ENCODE data around the gene TRAPPC5.
"Not testable (repeated sequence)": the region's sequence is repeated elsewhere in the genome, so short reads cannot be mapped to it uniquely, and the experiment has no call there.

TRAPPC5 gene

DNA sequence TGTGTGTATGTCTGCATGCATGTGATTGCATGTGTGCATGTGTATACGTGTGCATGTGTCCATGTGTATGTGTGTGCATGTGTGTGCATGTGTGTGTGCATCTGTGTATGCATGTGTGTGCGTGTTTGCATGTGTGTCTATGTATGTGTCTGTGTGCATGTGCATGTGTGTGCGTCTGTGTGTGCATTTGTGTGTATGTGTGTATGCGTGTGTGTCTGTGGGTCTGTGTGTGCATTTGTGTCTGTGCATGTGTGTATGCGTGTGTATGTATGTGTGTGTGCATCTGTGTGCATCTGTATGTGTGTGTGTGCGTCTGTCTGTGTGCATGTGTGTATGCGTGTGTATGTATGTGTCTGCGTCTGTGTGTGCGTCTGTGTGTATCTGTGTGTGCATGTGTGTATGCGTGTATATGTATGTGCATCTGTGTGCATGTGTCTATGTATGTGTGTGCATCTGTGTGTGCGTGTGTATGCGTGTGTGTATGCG lies 40.7 kb upstream of the TRAPPC5 start:
- TF ChIP-seq POLR2A (IDR thresholded peaks at IDR 0.05; ENCODE audit: low read depth, low read length) (no peak), POLR2AphosphoS5 (IDR thresholded peaks at IDR 0.05; ENCODE audit: low read depth, low read length) (peak; percentile 52; the same call in 1 of the 2 replicates)
- DNase-seq (ENCODE audit: insufficient read length) (no peak), FAIRE-seq (peak; percentile 87)

DNA sequence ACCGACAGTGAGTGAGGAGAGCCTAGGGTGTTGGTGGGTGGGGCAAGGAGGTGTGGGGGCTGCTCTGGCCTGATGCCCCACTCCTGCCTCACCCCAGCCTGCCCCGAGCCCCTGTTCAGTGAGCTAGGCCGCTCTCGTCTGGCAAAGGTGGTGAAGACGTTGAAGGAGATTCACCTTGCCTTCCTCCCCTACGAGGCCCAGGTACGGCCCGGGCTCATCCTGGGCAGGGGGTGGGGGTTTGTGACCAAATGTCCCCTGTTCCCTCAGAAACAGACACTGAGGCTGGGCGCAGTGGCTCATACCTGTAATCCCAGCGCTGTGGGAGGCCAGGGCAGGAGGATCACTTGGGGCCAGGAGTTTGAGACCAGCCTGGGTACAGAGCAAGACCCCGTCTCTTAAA lies 39.8 kb upstream of the TRAPPC5 start:
- TF ChIP-seq POLR2AphosphoS5 (IDR thresholded peaks at IDR 0.05; ENCODE audit: low read depth, low read length) (no peak), POLR2A (IDR thresholded peaks at IDR 0.05; ENCODE audit: low read depth, low read length) (no peak), TAF1 (IDR thresholded peaks at IDR 0.05; ENCODE audit: borderline replicate concordance, low read depth, low read length) (no peak)
- FAIRE-seq = no peak
- no peak for DNase-seq (ENCODE audit: insufficient read length)

- FAIRE-seq (no peak), DNase-seq (ENCODE audit: insufficient read length) (no peak)
- TF ChIP-seq POLR2A (IDR thresholded peaks at IDR 0.05; ENCODE audit: low read depth, low read length) = no peak
These were observed 39.0 kb upstream of the TRAPPC5 start for GRCh38 chr19:7641290-7642276.

DNA sequence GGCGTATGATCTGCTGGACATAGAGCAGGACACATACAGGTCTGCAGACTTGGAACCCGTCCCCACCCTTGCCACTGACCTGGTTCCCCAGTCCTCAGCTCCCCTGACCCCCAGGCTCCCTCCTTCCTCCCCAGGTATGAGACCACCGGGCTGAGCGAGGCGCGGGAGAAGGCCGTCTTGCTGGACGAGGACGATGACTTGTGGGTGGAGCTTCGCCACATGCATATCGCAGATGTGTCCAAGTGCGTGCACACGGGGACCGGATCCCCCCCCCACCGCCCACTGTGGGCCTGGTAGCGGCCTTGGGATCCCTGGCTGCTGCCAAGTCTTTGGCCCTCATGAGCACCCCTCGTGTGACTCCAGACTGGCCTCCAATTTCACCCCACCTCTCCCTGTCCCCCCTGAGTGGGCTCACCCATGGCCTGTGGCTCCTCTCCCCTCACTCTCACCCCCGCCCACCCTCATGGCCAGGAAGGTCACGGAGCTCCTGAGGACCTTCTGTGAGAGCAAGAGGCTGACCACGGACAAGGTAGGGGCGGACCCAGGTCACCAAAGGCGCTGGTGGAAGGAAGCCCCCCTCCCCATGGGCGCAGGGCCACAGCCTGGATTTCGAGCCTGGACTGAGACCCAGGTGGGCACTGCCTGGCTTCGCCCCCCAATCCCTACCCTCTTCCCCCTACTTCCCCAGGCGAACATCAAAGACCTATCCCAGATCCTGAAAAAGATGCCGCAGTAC lies 38.2 kb upstream of the TRAPPC5 start:
- TF ChIP-seq TAF1 (IDR thresholded peaks at IDR 0.05; ENCODE audit: borderline replicate concordance, low read depth, low read length) = no peak
- TF ChIP-seq POLR2A (IDR thresholded peaks at IDR 0.05; ENCODE audit: low read depth, low read length) = no peak
- no peak for TF ChIP-seq POLR2AphosphoS5 (IDR thresholded peaks at IDR 0.05; ENCODE audit: low read depth, low read length)
- FAIRE-seq (no peak), DNase-seq (ENCODE audit: insufficient read length) (no peak)

DNA sequence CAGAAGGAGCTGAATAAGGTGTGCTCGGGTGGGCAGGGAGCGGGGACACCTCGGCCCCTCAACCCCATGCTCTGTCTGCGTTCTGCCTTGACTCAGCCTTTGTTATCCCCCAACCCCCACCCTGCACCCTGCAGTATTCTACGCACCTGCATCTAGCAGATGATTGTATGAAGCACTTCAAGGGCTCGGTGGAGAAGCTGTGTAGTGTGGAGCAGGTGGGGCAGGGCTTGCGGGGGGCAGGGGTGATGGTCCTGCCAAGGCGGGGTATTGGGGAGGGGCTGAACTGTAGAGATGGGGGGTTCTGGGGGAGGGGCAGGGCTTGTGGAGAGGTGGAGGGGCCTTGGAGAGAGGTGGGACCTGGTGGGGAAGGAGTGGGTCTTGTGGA lies 37.6 kb upstream of the TRAPPC5 start:
- DNase-seq (ENCODE audit: insufficient read length) (no peak), FAIRE-seq (no peak)
- TF ChIP-seq POLR2AphosphoS5 (IDR thresholded peaks at IDR 0.05; ENCODE audit: low read depth, low read length) (no peak), TAF1 (IDR thresholded peaks at IDR 0.05; ENCODE audit: borderline replicate concordance, low read depth, low read length) (no peak), POLR2A (IDR thresholded peaks at IDR 0.05; ENCODE audit: low read depth, low read length) (no peak)

DNA sequence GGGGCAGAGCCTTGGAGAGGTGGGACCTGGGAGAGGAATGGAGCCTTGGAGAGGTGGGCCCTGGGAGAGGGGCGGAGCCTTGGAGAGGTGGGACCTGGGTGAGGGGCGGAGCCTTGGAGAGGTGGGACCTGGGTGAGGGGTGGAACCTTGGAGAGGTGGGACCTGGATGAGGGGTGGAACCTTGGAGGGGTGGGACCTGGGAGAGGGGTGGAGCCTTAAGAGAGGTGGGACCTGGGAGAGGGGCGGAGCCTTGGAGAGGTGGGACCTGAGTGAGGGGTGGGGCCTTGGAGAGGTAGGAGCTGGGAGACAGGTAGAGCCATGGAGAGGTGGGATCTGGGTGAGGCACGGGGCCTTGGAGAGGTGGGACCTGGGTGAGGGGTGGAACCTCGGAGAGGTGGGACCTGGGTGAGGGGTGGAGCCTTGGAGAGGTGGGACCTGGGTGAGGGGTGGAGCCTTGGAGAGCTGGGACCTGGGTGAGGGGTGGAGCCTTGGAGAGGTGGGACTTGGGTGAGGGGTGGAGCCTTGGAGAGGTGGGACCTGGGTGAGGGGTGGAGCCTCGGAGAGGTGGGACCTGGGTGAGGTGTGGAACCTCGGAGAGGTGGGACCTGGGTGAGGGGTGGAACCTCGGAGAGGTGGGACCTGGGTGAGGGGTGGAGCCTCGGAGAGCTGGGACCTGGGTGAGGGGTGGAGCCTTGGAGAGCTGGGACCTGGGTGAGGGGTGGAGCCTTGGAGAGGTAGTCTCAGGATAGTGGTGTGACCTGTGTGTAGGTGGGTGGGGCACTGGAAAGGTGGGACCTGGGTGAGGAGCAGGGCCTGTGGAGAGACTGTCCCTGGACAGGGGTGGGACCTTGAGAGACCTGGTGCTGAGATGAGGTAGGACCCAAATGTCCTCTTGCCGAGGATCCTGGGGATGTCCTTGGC lies 36.7 kb upstream of the TRAPPC5 start:
- FAIRE-seq; DNase-seq (ENCODE audit: insufficient read length): not testable (repeated sequence)

- no peak for DNase-seq (ENCODE audit: insufficient read length)
- TF ChIP-seq POLR2A (IDR thresholded peaks at IDR 0.05; ENCODE audit: low read depth, low read length) = no peak
- no peak for TF ChIP-seq TAF1 (IDR thresholded peaks at IDR 0.05; ENCODE audit: borderline replicate concordance, low read depth, low read length)
- TF ChIP-seq POLR2AphosphoS5 (IDR thresholded peaks at IDR 0.05; ENCODE audit: low read depth, low read length) = no peak
- FAIRE-seq = no peak
These were observed 36.1 kb upstream of the TRAPPC5 start for GRCh38 chr19:7644550-7644877.

DNA sequence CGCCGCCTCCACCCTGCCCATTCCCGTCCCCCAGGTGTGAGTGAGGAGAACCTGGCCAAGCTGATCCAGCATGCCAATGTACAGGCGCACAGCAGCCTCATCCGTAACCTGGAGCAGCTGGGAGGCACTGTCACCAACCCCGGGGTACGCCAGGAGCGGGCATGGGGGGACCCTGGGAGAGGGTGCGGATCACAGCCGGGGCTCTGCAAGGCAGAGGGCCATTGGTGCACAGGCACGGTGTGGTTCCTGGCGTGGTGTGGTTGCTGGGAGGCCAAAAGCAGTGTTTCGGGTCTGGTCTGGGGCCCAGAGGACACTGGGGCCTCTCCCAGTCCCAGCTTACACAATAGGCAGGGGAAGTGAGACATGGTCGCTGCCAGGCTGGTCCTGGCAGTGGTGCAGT lies 35.5 kb upstream of the TRAPPC5 start:
- FAIRE-seq = no peak
- TF ChIP-seq TAF1 (IDR thresholded peaks at IDR 0.05; ENCODE audit: borderline replicate concordance, low read depth, low read length) (no peak), POLR2A (IDR thresholded peaks at IDR 0.05; ENCODE audit: low read depth, low read length) (0 out of 2 replicates have a peak, but pooled peaks have one; percentile 29), POLR2AphosphoS5 (IDR thresholded peaks at IDR 0.05; ENCODE audit: low read depth, low read length) (no peak)
- no peak for DNase-seq (ENCODE audit: insufficient read length)

DNA sequence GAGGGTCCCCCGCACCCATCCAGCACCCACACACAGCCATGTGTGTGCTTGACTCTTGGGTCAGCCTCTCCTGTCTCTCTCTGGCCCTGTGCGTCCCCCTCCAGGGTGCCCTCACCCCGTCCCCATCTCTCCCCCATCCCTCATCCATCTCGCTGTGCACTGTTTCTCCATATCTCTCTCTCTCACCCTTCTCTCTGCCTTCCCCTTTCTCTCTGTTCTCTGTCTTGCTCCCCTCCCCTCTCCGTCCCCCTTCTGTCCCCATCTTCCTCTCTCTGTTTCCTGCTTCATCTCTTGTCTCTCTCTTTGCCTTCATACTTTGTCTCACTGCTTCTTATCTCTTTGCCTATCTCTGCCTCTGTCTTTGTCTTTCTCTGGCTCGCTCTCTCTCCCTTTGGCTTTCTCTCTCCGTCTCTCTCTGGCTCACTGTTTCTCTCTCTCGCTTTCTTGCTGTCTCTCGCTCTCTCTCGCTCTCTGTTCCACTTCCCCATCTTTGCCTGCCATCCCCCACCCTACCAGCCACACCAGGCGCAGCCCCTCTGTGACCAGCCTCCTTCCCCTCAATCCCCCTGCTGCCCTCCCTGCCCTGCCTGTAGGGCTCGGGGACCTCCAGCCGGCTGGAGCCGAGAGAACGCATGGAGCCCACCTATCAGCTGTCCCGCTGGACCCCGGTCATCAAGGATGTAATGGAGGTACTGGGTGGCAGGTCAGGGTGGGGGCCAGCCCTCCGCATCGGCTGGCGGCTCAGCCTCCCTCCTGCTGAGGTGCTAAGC lies 34.8 kb upstream of the TRAPPC5 start:
- no peak for DNase-seq (ENCODE audit: insufficient read length)
- no peak for TF ChIP-seq POLR2AphosphoS5 (IDR thresholded peaks at IDR 0.05; ENCODE audit: low read depth, low read length)
- no peak for TF ChIP-seq TAF1 (IDR thresholded peaks at IDR 0.05; ENCODE audit: borderline replicate concordance, low read depth, low read length)
- no peak for TF ChIP-seq POLR2A (IDR thresholded peaks at IDR 0.05; ENCODE audit: low read depth, low read length)
- FAIRE-seq = no peak

GRCh38 chr19:7646426-7646700 lies 34.3 kb upstream of the TRAPPC5 start:
- DNase-seq (ENCODE audit: insufficient read length) (no peak), FAIRE-seq (no peak)
- TF ChIP-seq TAF1 (IDR thresholded peaks at IDR 0.05; ENCODE audit: borderline replicate concordance, low read depth, low read length) (no peak), POLR2AphosphoS5 (IDR thresholded peaks at IDR 0.05; ENCODE audit: low read depth, low read length) (no peak), POLR2A (IDR thresholded peaks at IDR 0.05; ENCODE audit: low read depth, low read length) (no peak)

- TF ChIP-seq POLR2A (IDR thresholded peaks at IDR 0.05; ENCODE audit: low read depth, low read length) (no peak), POLR2AphosphoS5 (IDR thresholded peaks at IDR 0.05; ENCODE audit: low read depth, low read length) (no peak), TAF1 (IDR thresholded peaks at IDR 0.05; ENCODE audit: borderline replicate concordance, low read depth, low read length) (no peak)
- DNase-seq (ENCODE audit: insufficient read length) (no peak), FAIRE-seq (no peak)
These were observed 33.5 kb upstream of the TRAPPC5 start for GRCh38 chr19:7647156-7647555.
